GM12878 (cell line): ENCODE data around the gene PLET1. TPM values are rescaled to one million over a fixed set of nuclear protein-coding genes. Genes with fewer than 3 reads are reported as not detected.

Experiments used
- ATAC-seq: fragments of 200-7000 bp; cut with Tn5 transposase; 3 replicates; pipeline ENCODE4 v1.9.1; 2020; ENCODE audit warnings: mild to moderate bottlenecking, moderate library complexity
- BruUV-seq: library from RNA; stranded (reverse); fragments of 400-500 nt; replicated peaks from 2 replicates; lab custom pipeline; 2021; lab: Mats Ljungman, UMichigan
- CTCF ChIA-PET: fragments of 300-600 bp; sonication (Branson Sonifier 250); formaldehyde crosslinking; extraction: SDS; loops from one replicate; lab custom pipeline; 2021; ENCODE audit warnings: inconsistent platforms; lab: Yijun Ruan, JAX
- POLR2A ChIA-PET: fragments of 350-600 bp; formaldehyde crosslinking; extraction: SDS; loops from one replicate; lab custom pipeline; 2021; ENCODE audit warnings: inconsistent platforms; lab: Charles Lee
- RAD21 ChIA-PET: fragments of 300-600 bp; sonication (Branson Sonifier 250); formaldehyde crosslinking; loops from one replicate; lab custom pipeline; 2023; ENCODE audit warnings: antibody characterized with exemption; ENCODE audit not compliant: unreplicated experiment; lab: Charles Lee
- SMC1A ChIA-PET: fragments of 300-600 bp; sonication (Branson Sonifier 250); formaldehyde crosslinking; loops from one replicate; lab custom pipeline; 2023; ENCODE audit not compliant: unreplicated experiment, uncharacterized antibody; lab: Charles Lee
- DNase-seq: peaks from one replicate; pipeline ENCODE4 v3.0.0-alpha.2; 2011; ENCODE audit warnings: low read depth, low spot score
- FAIRE-seq: peaks from 3 replicates; lab custom pipeline; 2011; peaks lifted over from hg19 to GRCh38; lab: Jason Lieb, UNC
- H2AFZ ChIP-seq: 2 replicates; pipeline ENCODE4 v1.6.0; 2011; ENCODE audit warnings: low read depth, low read length, control low read depth; ENCODE audit not compliant: control insufficient read depth
- H3K27ac ChIP-seq: 2 replicates; pipeline ENCODE4 v1.5.1; 2011; ENCODE audit warnings: control low read depth; ENCODE audit not compliant: control insufficient read depth, insufficient read depth
- H3K27me3 ChIP-seq, 2 experiments: replicated peaks in 1 of 2; 2 replicates each; pipeline versions ENCODE4 v1.6.0 to v1.6.1; 2011; ENCODE audit warnings: low read length in 1 of 2; ENCODE audit not compliant: control insufficient read depth in 2 of 2, insufficient read depth in 2 of 2
- H3K36me3 ChIP-seq, 2 experiments: 2 replicates each; pipeline ENCODE4 v1.5.1; 2011; ENCODE audit warnings: low read length in 1 of 2; ENCODE audit not compliant: control insufficient read depth in 2 of 2, insufficient read depth in 2 of 2
- H3K4me1 ChIP-seq: 2 replicates; pipeline ENCODE4 v1.6.1; 2011; ENCODE audit warnings: mild to moderate bottlenecking, low read length, moderate library complexity, mixed read lengths; ENCODE audit not compliant: control insufficient read depth, insufficient read depth
- H3K4me2 ChIP-seq: 2 replicates; pipeline ENCODE4 v1.6.0; 2011; ENCODE audit warnings: control low read depth; ENCODE audit not compliant: control insufficient read depth, insufficient read depth
- H3K4me3 ChIP-seq: fragments of 200-600 bp; sonication (generic); 2 replicates; pipeline ENCODE4 v1.5.1; 2016
- H3K79me2 ChIP-seq: 2 replicates; pipeline ENCODE4 v1.6.0; 2011; ENCODE audit warnings: low read length; ENCODE audit not compliant: control insufficient read depth, insufficient read depth
- H3K9ac ChIP-seq: 2 replicates; pipeline ENCODE4 v1.8.0; 2011; ENCODE audit warnings: low read length, control low read depth, mixed read lengths; ENCODE audit not compliant: control insufficient read depth, insufficient read depth
- H3K9me3 ChIP-seq: replicated peaks from 3 replicates; pipeline ENCODE4 v1.5.1; 2011; ENCODE audit warnings: mild to moderate bottlenecking, low read length; ENCODE audit not compliant: control insufficient read depth, insufficient read depth
- H4K20me1 ChIP-seq: 2 replicates; pipeline ENCODE4 v1.6.0; 2011; ENCODE audit not compliant: control insufficient read depth, insufficient read depth
- ASH2L ChIP-seq: fragments of 300-600, 200-600 bp; sonication (generic); IDR thresholded peaks from 2 replicates; pipeline ENCODE4 v1.6.1; 2017; ENCODE audit warnings: low read depth, mild to moderate bottlenecking, borderline replicate concordance
- CHD4 ChIP-seq: fragments of 200-600 bp; sonication (generic); IDR thresholded peaks from 2 replicates; pipeline ENCODE4 v1.6.1; 2016; ENCODE audit warnings: mild to moderate bottlenecking
- CREM ChIP-seq: IDR thresholded peaks from 2 replicates; pipeline ENCODE4 v1.6.1; 2014; ENCODE audit warnings: antibody characterized with exemption, low read depth
- KAT2A ChIP-seq: conservative IDR thresholded peaks from 2 replicates; pipeline ENCODE4 v1.6.1; 2011; ENCODE audit warnings: low read depth, low read length; ENCODE audit not compliant: control insufficient read depth
- NFYA ChIP-seq: IDR thresholded peaks from 2 replicates; pipeline ENCODE4 v1.6.1; 2011; ENCODE audit warnings: low read depth, mild to moderate bottlenecking, low read length, improper control_type of control experiment, borderline replicate concordance
- SPI1 ChIP-seq: IDR thresholded peaks from 2 replicates; pipeline ENCODE4 v1.6.1; 2011; ENCODE audit warnings: low read depth, mild to moderate bottlenecking, low read length, moderate library complexity, borderline replicate concordance; ENCODE audit not compliant: insufficient read depth
- WGBS: methylation state at CpG from one replicate; pipeline ENCODE4 v1.1.6; 2016; ENCODE audit warnings: low lambda C conversion rate; ENCODE audit not compliant: insufficient replicate concordance, insufficient coverage; ENCODE audit errors: missing lambda C conversion rate; 5-methylcytosine and 5-hydroxymethylcytosine counted together
- in situ Hi-C: fragments of 300-500 bp; cut with MboI; formaldehyde crosslinking; loops from 9 replicates; pipeline ENCODE4 v1.14.3; 2018; ENCODE audit warnings: mixed read lengths
- intact Hi-C: fragments of 100-400 bp; cut with micrococcal nuclease; formaldehyde crosslinking; loops from one replicate; pipeline ENCODE4 v1.14.2; 2022; ENCODE audit not compliant: unreplicated experiment
- polyA plus RNA-seq, 11 experiments: library from polyadenylated mRNA; depleted of rRNA in 4 of 11; unstranded in 6 of 11; stranded (reverse) in 5 of 11; fragments of >200 nt; fragmentation: Nextera tagmentation in 4 of 11; fragmentation: Illumina TruSeq in 1 of 11; extraction: Ambion mirVana in 4 of 11; extraction: Trizol in 1 of 11; gene quantifications; 1 replicate in 1 of 11; 2 replicates in 10 of 11; pipeline versions ENCODE4 v1.2.1 to v1.2.3, GENCODE V29; 2011 to 2016; ENCODE audit warnings: inconsistent platforms in 2 of 11, missing spikeins in 2 of 11, low read depth in 1 of 11
- total RNA-seq, 4 experiments: library from RNA; depleted of rRNA in 3 of 4; stranded (reverse); fragments of >200 nt in 3 of 4; fragmentation: Illumina TruSeq in 1 of 4; extraction: Trizol in 1 of 4; gene quantifications; 2 replicates each; pipeline versions ENCODE4 v1.2.1 to v1.2.3, GENCODE V29; 2013 to 2021

Gene PLET1
- total and polyA plus RNA-seq, 10 of the 15 experiments (the other 5 are each of a cell fraction or from before 2014, with no cell fraction given): not detected

- Histone ChIP-seq H3K4me1 (peaks cover 5% of the 10 kb centered on the region), H3K4me3 (no peak overlapping the region), H2AFZ (no peak overlapping the region), H3K4me2 (no peak overlapping the region), H3K9ac (no peak overlapping the region), H3K9me3 (no peaks in the 10 kb centered on the region), H3K79me2 (peaks cover 17% of the 10 kb centered on the region)
- 40% methylated on average over 1 of the region's 1 CpG for WGBS
- BruUV-seq: no TSS peak
- ChIA-PET POLR2A (interaction anchor here (0.5 to 1.0 kb wide), 2 partner anchors 10 to 1583 kb away, joined by 4 read pairs; no protein-coding TSS in a partner anchor), CTCF (interaction anchor here (1.5 to 16.3 kb wide), 2 partner anchors 59 to 1066 kb away, joined by 3 to 314 read pairs; no protein-coding TSS in a partner anchor)
- DNase-seq (no peak), ATAC-seq (no peak)
- no peak for TF ChIP-seq CREM
- TF ChIP-seq CHD4: no peak
- no peak for TF ChIP-seq NFYA
- TF ChIP-seq ASH2L: no peak
- TF ChIP-seq, all 136 proteins: peak for 0
- no peak for FAIRE-seq
- Histone ChIP-seq H3K27me3 (no peaks in the 10 kb centered on the region), H3K27ac (no peak overlapping the region), H3K36me3 (no peaks in the 10 kb centered on the region; a peak in 1 of 4 replicates), H4K20me1 (no peaks in the 10 kb centered on the region)
- in situ Hi-C loops (loop anchor here (5.0 to 10.0 kb wide), 2 partner anchors 54 to 1062 kb away; no protein-coding TSS in a partner anchor), intact Hi-C loops (loop anchor here (10.0 kb wide), 2 partner anchors 348 to 572 kb away; partner anchors contain the start of genes ALG9, CFAP68 and FDXACB1)
- SMC1A ChIA-PET: interaction anchor here (0.7 to 13.1 kb wide), 3 partner anchors 48 to 57 kb away, joined by 3 to 161 read pairs (median 5); no protein-coding TSS in a partner anchor
- RAD21 ChIA-PET: interaction anchor here (2.5 kb wide), 1 partner anchor 56 kb away, joined by 16 read pairs; no protein-coding TSS in a partner anchor
These were observed 37.5 kb downstream of the PLET1 start for GRCh38 chr11:112223121-112223520.

GRCh38 chr11:112222303-112222702, 38.4 kb downstream of the PLET1 start:
- ATAC-seq (no peak), FAIRE-seq (no peak)
- intact Hi-C loops: loop anchor here (10.0 kb wide), 2 partner anchors 348 to 572 kb away; partner anchors contain the start of genes ALG9, CFAP68 and FDXACB1
- H3K36me3 ChIP-seq: no peaks in the 10 kb centered on the region
- no peak overlapping the region for H3K9ac ChIP-seq
- peaks cover under 1% of the 10 kb centered on the region; the same call in 1 of the 2 replicates for H3K4me1 ChIP-seq
- peaks cover 9% of the 10 kb centered on the region for H3K79me2 ChIP-seq
- no peak overlapping the region for H2AFZ ChIP-seq
- no peaks in the 10 kb centered on the region for H4K20me1 ChIP-seq
- in situ Hi-C loops: loop anchor here (5.0 to 10.0 kb wide), 2 partner anchors 55 to 1062 kb away; no protein-coding TSS in a partner anchor
- CTCF ChIA-PET: interaction anchor here (1.5 to 16.3 kb wide), 3 partner anchors 8 to 1067 kb away, joined by 3 to 314 read pairs (median 7); no protein-coding TSS in a partner anchor
- 2% methylated on average over 4 of the region's 4 CpGs for WGBS
- no peak overlapping the region for H3K4me3 ChIP-seq
- SMC1A ChIA-PET: interaction anchor here (13.1 kb wide), 1 partner anchor 58 kb away, joined by 161 read pairs; no protein-coding TSS in a partner anchor
- peak; percentile 35; the same call in 1 of the 2 replicates for TF ChIP-seq SPI1
- TF ChIP-seq KAT2A: no peak
- TF ChIP-seq, all 136 proteins: peak for 1
- BruUV-seq: no TSS peak
- no peak overlapping the region for H3K4me2 ChIP-seq
- no peaks in the 10 kb centered on the region for H3K27me3 ChIP-seq
- ChIA-PET POLR2A (no interaction called here), RAD21 (interaction anchor here (1.4 to 4.3 kb wide), 3 partner anchors 57 to 62 kb away, joined by 5 to 62 read pairs (median 16); no protein-coding TSS in a partner anchor)
- DNase-seq: no peak
- H3K27ac ChIP-seq: no peak overlapping the region
- H3K9me3 ChIP-seq: no peaks in the 10 kb centered on the region
